GM12878 (cell line): Measurements from ENCODE around the gene PLTP. TPM values are rescaled to one million over a fixed set of nuclear protein-coding genes. Genes with fewer than 3 reads are reported as not detected.

Source experiments
- BHLHE40 ChIP-seq, 2 experiments: fragments of 450-650 bp in 1 of 2; IDR thresholded peaks; 2 replicates each; pipeline ENCODE4 v1.6.1; 2011 to 2017; ENCODE audit warnings: low read depth in 2 of 2, borderline replicate concordance in 1 of 2, improper control_type of control experiment in 1 of 2, low read length in 1 of 2, mild to moderate bottlenecking in 1 of 2
- CBFB ChIP-seq: IDR thresholded peaks from 2 replicates; pipeline ENCODE4 v1.6.1; 2016; ENCODE audit warnings: antibody characterized with exemption, low read depth
- CHD2 ChIP-seq: IDR thresholded peaks from 2 replicates; pipeline ENCODE4 v1.6.1; 2011; ENCODE audit warnings: low read depth, low read length, improper control_type of control experiment, borderline replicate concordance
- DPF2 ChIP-seq: fragments of 450-650 bp; IDR thresholded peaks from 2 replicates; pipeline ENCODE4 v1.6.1; 2017; ENCODE audit warnings: mild to moderate bottlenecking
- EGR1 ChIP-seq, 2 experiments: IDR thresholded peaks; 1 replicate in 1 of 2; 2 replicates in 1 of 2; pipeline ENCODE4 v1.6.1; 2011 to 2012; ENCODE audit warnings: low read depth in 2 of 2, low read length in 2 of 2, borderline replicate concordance in 1 of 2, mild to moderate bottlenecking in 1 of 2, moderate library complexity in 1 of 2
- FOXM1 ChIP-seq: IDR thresholded peaks from 2 replicates; pipeline ENCODE4 v1.6.1; 2012; ENCODE audit warnings: low read depth, mild to moderate bottlenecking, inconsistent platforms, low read length, moderate library complexity
- HDAC6 ChIP-seq: fragments of 200-600 bp; sonication (generic); IDR thresholded peaks from one replicate; pipeline ENCODE4 v1.8.0; 2017; ENCODE audit warnings: antibody characterized with exemption; ENCODE audit not compliant: unreplicated experiment
- IKZF1 ChIP-seq: fragments of 450-650 bp; conservative IDR thresholded peaks from 2 replicates; pipeline ENCODE4 v1.6.1; 2017; ENCODE audit warnings: antibody characterized with exemption, mild to moderate bottlenecking
- JUNB ChIP-seq: IDR thresholded peaks from 2 replicates; pipeline ENCODE4 v1.6.1; 2016; ENCODE audit warnings: antibody characterized with exemption, mild to moderate bottlenecking
- NFYA ChIP-seq: IDR thresholded peaks from 2 replicates; pipeline ENCODE4 v1.6.1; 2011; ENCODE audit warnings: low read depth, mild to moderate bottlenecking, low read length, improper control_type of control experiment, borderline replicate concordance
- POLR2AphosphoS5 ChIP-seq: IDR thresholded peaks from 2 replicates; pipeline ENCODE4 v1.6.1; 2011; ENCODE audit warnings: mild to moderate bottlenecking, low read length, inconsistent platforms
- POU2F2 ChIP-seq: IDR thresholded peaks from 3 replicates; pipeline ENCODE4 v1.6.1; 2011; ENCODE audit warnings: low read depth, mild to moderate bottlenecking, low read length, borderline replicate concordance
- RFX5 ChIP-seq: IDR thresholded peaks from 2 replicates; pipeline ENCODE4 v1.6.1; 2011; ENCODE audit warnings: low read depth, low read length, improper control_type of control experiment
- SPI1 ChIP-seq: IDR thresholded peaks from 2 replicates; pipeline ENCODE4 v1.6.1; 2011; ENCODE audit warnings: low read depth, mild to moderate bottlenecking, low read length, moderate library complexity, borderline replicate concordance; ENCODE audit not compliant: insufficient read depth
- ZNF207 ChIP-seq: fragments of 450-650 bp; IDR thresholded peaks from 2 replicates; pipeline ENCODE4 v1.6.1; 2014; ENCODE audit warnings: antibody characterized with exemption, mild to moderate bottlenecking, borderline replicate concordance
- ZNF24 ChIP-seq: fragments of 450-650 bp; IDR thresholded peaks from 2 replicates; pipeline ENCODE4 v1.6.1; 2017; ENCODE audit warnings: antibody characterized with exemption, mild to moderate bottlenecking
- ZSCAN29 ChIP-seq: fragments of 450-650 bp; IDR thresholded peaks from 2 replicates; pipeline ENCODE4 v1.6.1; 2017; ENCODE audit warnings: mild to moderate bottlenecking, moderate library complexity
- ZZZ3 ChIP-seq: IDR thresholded peaks from 2 replicates; pipeline ENCODE4 v1.6.1; 2011; ENCODE audit warnings: low read depth; ENCODE audit not compliant: control insufficient read depth, insufficient read length
- polyA plus RNA-seq, 11 experiments: library from polyadenylated mRNA; depleted of rRNA in 4 of 11; unstranded in 6 of 11; stranded (reverse) in 5 of 11; fragments of >200 nt; fragmentation: Nextera tagmentation in 4 of 11; fragmentation: Illumina TruSeq in 1 of 11; extraction: Ambion mirVana in 4 of 11; extraction: Trizol in 1 of 11; gene quantifications; 1 replicate in 1 of 11; 2 replicates in 10 of 11; pipeline versions ENCODE4 v1.2.1 to v1.2.3, GENCODE V29; 2011 to 2016; ENCODE audit warnings: inconsistent platforms in 2 of 11, missing spikeins in 2 of 11, low read depth in 1 of 11
- total RNA-seq, 4 experiments: library from RNA; depleted of rRNA in 3 of 4; stranded (reverse); fragments of >200 nt in 3 of 4; fragmentation: Illumina TruSeq in 1 of 4; extraction: Trizol in 1 of 4; gene quantifications; 2 replicates each; pipeline versions ENCODE4 v1.2.1 to v1.2.3, GENCODE V29; 2013 to 2021
- TF ChIP-seq, protein P1 (sequence below): fragments of 450-650 bp; formaldehyde crosslinking; IDR thresholded peaks from 2 replicates; pipeline ENCODE4 v1.4.0; 2020; ENCODE audit warnings: mild to moderate bottlenecking, moderate library complexity
- TF ChIP-seq, protein P2 (sequence below): fragments of 450-650 bp; IDR thresholded peaks from 2 replicates; pipeline ENCODE4 v1.6.1; 2017; ENCODE audit warnings: borderline replicate concordance
- TF ChIP-seq, protein P3 (sequence below): IDR thresholded peaks from 2 replicates; pipeline ENCODE4 v1.6.1; 2012; ENCODE audit warnings: low read depth, low read length, improper control_type of control experiment
- TF ChIP-seq, protein P4 (sequence below): fragments of 450-650 bp; IDR thresholded peaks from 2 replicates; pipeline ENCODE4 v1.6.1; 2017; ENCODE audit warnings: mild to moderate bottlenecking, low read depth, inconsistent platforms; ENCODE audit not compliant: poor library complexity, severe bottlenecking

PLTP gene
- total and polyA plus RNA-seq, 10 of the 15 experiments (the other 5 are each of a cell fraction or from before 2014, with no cell fraction given), result 1.6 to 17.0 (median 7.6) TPM

DNA sequence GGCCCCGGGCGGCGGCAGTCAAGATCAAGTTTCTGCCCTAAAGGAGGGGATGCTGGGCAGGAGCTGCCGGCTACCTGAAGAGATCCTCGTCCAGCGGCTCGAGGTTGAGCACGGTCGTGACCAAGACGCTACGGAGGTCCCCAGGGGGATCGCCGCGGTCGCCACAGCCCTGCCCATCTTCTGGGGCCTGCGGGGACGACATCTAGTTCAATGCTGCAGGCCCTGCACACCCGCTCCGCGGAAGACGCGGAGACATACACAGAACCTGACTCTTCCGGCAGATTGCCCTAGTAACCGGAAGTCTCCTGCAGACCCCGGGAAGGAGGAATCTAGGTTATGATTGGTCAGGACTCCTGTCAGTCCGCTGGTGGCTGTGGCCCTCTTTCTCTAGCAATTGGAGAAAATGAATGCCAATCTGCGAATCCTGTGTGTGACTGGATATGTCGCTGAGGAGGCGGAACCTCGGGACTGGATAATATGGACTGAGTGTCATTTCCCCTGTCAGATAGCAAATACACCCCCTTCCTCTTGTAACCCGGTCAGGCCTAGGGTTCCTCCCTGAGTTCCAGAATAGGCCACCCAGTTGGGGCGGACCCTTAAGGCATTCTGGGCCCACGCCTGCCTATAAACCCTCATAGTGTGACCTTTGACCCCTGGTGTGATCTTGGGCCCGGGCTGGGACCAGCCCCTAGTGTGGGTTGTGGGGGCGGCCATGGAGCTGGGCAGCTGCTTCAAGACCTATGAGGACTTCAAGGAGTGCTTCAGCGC is 54.7 kb downstream of the PLTP start, which contains the start of the genes ACOT8 and ZSWIM3 (continued):
- TF ChIP-seq CBFB (peak; percentile 39; the same call in 1 of the 2 replicates), NFYA (peak; percentile 99), RFX5 (no peak), ZSCAN29 (no peak), DPF2 (peak; percentile 100), JUNB (no peak), IKZF1 (peak; percentile 44), ZNF207 (no peak), FOXM1 (peak; percentile 47; the same call in 1 of the 2 replicates), ZZZ3 (no peak), CHD2 (peak; percentile 98), POLR2AphosphoS5 (peak; percentile 96), ZNF24 (no peak), EGR1 (IDR thresholded peaks at IDR 0.05; ENCODE audit: borderline replicate concordance in 1 of 2, low read depth in 2 of 2, low read length in 2 of 2) (0 out of 3 replicates have a peak, but pooled peaks of 1 of the 2 experiments have one; percentile 6), HDAC6 (no peak), POU2F2 (peak; percentile 70), SPI1 (peak; percentile 56; the same call in 1 of the 2 replicates), BHLHE40 (IDR thresholded peaks at IDR 0.05; ENCODE audit: borderline replicate concordance in 1 of 2, low read depth in 2 of 2, low read length in 1 of 2) (peak; percentile 48 to 72; a peak in 3 of 4 replicates)
- TF ChIP-seq, protein P1, sequence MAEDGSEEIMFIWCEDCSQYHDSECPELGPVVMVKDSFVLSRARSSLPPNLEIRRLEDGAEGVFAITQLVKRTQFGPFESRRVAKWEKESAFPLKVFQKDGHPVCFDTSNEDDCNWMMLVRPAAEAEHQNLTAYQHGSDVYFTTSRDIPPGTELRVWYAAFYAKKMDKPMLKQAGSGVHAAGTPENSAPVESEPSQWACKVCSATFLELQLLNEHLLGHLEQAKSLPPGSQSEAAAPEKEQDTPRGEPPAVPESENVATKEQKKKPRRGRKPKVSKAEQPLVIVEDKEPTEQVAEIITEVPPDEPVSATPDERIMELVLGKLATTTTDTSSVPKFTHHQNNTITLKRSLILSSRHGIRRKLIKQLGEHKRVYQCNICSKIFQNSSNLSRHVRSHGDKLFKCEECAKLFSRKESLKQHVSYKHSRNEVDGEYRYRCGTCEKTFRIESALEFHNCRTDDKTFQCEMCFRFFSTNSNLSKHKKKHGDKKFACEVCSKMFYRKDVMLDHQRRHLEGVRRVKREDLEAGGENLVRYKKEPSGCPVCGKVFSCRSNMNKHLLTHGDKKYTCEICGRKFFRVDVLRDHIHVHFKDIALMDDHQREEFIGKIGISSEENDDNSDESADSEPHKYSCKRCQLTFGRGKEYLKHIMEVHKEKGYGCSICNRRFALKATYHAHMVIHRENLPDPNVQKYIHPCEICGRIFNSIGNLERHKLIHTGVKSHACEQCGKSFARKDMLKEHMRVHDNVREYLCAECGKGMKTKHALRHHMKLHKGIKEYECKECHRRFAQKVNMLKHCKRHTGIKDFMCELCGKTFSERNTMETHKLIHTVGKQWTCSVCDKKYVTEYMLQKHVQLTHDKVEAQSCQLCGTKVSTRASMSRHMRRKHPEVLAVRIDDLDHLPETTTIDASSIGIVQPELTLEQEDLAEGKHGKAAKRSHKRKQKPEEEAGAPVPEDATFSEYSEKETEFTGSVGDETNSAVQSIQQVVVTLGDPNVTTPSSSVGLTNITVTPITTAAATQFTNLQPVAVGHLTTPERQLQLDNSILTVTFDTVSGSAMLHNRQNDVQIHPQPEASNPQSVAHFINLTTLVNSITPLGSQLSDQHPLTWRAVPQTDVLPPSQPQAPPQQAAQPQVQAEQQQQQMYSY, result no peak
- TF ChIP-seq, protein P2, sequence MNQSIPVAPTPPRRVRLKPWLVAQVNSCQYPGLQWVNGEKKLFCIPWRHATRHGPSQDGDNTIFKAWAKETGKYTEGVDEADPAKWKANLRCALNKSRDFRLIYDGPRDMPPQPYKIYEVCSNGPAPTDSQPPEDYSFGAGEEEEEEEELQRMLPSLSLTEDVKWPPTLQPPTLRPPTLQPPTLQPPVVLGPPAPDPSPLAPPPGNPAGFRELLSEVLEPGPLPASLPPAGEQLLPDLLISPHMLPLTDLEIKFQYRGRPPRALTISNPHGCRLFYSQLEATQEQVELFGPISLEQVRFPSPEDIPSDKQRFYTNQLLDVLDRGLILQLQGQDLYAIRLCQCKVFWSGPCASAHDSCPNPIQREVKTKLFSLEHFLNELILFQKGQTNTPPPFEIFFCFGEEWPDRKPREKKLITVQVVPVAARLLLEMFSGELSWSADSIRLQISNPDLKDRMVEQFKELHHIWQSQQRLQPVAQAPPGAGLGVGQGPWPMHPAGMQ, result no peak
- TF ChIP-seq, protein P3, sequence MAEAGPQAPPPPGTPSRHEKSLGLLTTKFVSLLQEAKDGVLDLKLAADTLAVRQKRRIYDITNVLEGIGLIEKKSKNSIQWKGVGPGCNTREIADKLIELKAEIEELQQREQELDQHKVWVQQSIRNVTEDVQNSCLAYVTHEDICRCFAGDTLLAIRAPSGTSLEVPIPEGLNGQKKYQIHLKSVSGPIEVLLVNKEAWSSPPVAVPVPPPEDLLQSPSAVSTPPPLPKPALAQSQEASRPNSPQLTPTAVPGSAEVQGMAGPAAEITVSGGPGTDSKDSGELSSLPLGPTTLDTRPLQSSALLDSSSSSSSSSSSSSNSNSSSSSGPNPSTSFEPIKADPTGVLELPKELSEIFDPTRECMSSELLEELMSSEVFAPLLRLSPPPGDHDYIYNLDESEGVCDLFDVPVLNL, result peak; percentile 39; the same call in 1 of the 2 replicates
- TF ChIP-seq, protein P4, sequence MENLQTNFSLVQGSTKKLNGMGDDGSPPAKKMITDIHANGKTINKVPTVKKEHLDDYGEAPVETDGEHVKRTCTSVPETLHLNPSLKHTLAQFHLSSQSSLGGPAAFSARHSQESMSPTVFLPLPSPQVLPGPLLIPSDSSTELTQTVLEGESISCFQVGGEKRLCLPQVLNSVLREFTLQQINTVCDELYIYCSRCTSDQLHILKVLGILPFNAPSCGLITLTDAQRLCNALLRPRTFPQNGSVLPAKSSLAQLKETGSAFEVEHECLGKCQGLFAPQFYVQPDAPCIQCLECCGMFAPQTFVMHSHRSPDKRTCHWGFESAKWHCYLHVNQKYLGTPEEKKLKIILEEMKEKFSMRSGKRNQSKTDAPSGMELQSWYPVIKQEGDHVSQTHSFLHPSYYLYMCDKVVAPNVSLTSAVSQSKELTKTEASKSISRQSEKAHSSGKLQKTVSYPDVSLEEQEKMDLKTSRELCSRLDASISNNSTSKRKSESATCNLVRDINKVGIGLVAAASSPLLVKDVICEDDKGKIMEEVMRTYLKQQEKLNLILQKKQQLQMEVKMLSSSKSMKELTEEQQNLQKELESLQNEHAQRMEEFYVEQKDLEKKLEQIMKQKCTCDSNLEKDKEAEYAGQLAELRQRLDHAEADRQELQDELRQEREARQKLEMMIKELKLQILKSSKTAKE, result peak; percentile 98
